ENCODE measurements around the gene SLC1A2. TPM values are rescaled to one million over a fixed set of nuclear protein-coding genes. Genes with fewer than 3 reads are reported as not detected.

SLC1A2 gene
- total RNA-seq, 1 experiment from 2014 or later: 0.25 TPM

DNA sequence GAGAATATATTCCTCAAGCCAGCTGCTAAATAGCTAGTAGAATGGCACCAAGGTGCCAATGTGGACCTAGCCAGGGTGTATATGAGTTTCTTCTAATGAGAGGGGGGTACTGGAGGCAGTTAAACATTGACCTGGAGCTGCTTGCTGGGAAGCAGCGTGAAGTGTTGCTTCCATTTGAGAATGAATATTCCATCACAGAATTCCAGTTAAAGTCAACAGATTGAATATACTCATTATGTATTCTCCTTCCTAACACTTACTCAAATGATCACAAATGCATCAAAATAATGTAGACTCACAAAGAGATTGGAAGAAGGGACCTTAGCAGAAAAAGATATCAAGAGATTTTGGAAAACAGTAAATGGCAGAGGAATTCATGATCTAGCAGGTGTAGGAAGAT, 178.3 kb downstream of the SLC1A2 start:
- BruUV-seq (replicated peaks): no TSS peak
- Histone ChIP-seq H3K27me3 (ENCODE audit: insufficient read depth, low read length) (no peaks in the 10 kb centered on the region), H3K27ac (ENCODE audit: low read depth, low read length) (no peak overlapping the region), H3K9me3 (ENCODE audit: control insufficient read depth in 1 of 2, insufficient read depth in 1 of 2, low read depth in 1 of 2, low read length in 2 of 2) (no peaks in the 10 kb centered on the region), H3K36me3 (ENCODE audit: control insufficient read depth in 1 of 2, insufficient read depth in 2 of 2, low read length in 2 of 2) (no peaks in the 10 kb centered on the region), H2AFZ (ENCODE audit: low read depth, low read length, poor library complexity, severe bottlenecking) (no peak overlapping the region), H3K4me3 (replicated peaks in 1 of 2; ENCODE audit: low read depth in 1 of 2, low read length in 2 of 2) (no peak overlapping the region), H3K4me1 (ENCODE audit: control insufficient read depth in 1 of 2, insufficient read depth in 2 of 2, low read length in 2 of 2) (peaks cover 16 to 26% of the 10 kb centered on the region in 2 experiments), H4K20me1 (ENCODE audit: insufficient read depth) (no peaks in the 10 kb centered on the region), H3K4me2 (ENCODE audit: low read length) (no peak overlapping the region), H3K79me2 (ENCODE audit: insufficient read depth, low read length) (no peaks in the 10 kb centered on the region), H3K9me2 (ENCODE audit: insufficient read depth) (no peaks in the 10 kb centered on the region), H3K9ac (ENCODE audit: low read length) (no peak overlapping the region)
- DNase-seq (ENCODE audit: low read depth, low spot score) (no peak), ATAC-seq (no peak)
- TF ChIP-seq FOSL1 (IDR thresholded peaks at IDR 0.05; ENCODE audit: low read depth) (no peak), CBX3 (IDR thresholded peaks at IDR 0.05; ENCODE audit: low read depth) (no peak), TCF7L2 (IDR thresholded peaks at IDR 0.05; ENCODE audit: borderline replicate concordance, extremely low read depth, insufficient read depth, insufficient read length) (no peak), CEBPB (IDR thresholded peaks at IDR 0.05; ENCODE audit: low read depth) (no peak), ZFX (IDR thresholded peaks at IDR 0.05) (no peak), SIN3A (IDR thresholded peaks at IDR 0.05; ENCODE audit: low read depth) (no peak), EGR1 (IDR thresholded peaks at IDR 0.05; ENCODE audit: low read depth) (no peak), SP1 (IDR thresholded peaks at IDR 0.05; ENCODE audit: low read depth) (no peak), EZH2phosphoT487 (IDR thresholded peaks at IDR 0.05; ENCODE audit: borderline replicate concordance) (no peak), ELF1 (IDR thresholded peaks at IDR 0.05; ENCODE audit: borderline replicate concordance, low read depth) (no peak)
- TF ChIP-seq, protein P1, sequence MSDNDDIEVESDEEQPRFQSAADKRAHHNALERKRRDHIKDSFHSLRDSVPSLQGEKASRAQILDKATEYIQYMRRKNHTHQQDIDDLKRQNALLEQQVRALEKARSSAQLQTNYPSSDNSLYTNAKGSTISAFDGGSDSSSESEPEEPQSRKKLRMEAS (IDR thresholded peaks at IDR 0.05): no peak
- intact Hi-C loops (cut with micrococcal nuclease): no loop called here
- POLR2A ChIA-PET: no interaction called here
- CTCF ChIA-PET: no interaction called here
- RAD21 ChIA-PET (ENCODE audit: low non-redundant PET in 1 of 2, low total read pairs in 2 of 2, uncharacterized antibody in 2 of 2, unreplicated experiment in 2 of 2): no interaction called here

DNA sequence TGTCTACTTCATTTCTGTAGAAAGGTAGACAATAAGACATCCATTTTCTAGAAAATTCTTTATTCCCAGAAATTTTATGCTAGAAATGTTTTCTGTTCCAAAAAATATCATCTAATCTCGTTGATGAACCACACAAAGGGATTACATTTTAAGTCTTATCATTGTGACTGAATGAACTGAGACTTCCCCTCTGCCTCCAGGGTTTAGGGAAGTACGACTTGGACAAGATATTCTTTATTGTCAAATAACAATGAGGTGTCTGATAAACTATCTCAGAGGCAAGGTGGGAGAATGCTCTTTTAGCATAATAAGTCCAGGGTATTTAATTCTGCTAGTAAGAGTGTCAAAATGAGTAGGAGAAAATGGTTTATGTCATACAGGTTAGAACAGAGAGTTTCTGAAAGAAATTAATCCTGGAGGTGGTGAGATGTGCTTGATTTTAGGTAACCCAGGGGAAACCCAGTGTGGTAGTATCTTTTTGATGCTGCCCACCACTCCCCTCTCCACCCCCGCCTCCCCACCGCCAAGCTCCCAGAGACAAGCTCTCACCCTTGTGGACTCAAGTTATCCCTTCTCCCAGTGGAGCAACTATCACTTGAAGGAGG, 179.8 kb downstream of the SLC1A2 start:
- Histone ChIP-seq H3K4me1 (ENCODE audit: control insufficient read depth in 1 of 2, insufficient read depth in 2 of 2, low read length in 2 of 2) (peaks cover 26 to 39% of the 10 kb centered on the region in 2 experiments), H3K79me2 (ENCODE audit: insufficient read depth, low read length) (no peaks in the 10 kb centered on the region), H3K9me3 (ENCODE audit: control insufficient read depth in 1 of 2, insufficient read depth in 1 of 2, low read depth in 1 of 2, low read length in 2 of 2) (no peaks in the 10 kb centered on the region), H3K4me3 (replicated peaks in 1 of 2; ENCODE audit: low read depth in 1 of 2, low read length in 2 of 2) (no peak overlapping the region), H3K9me2 (ENCODE audit: insufficient read depth) (no peaks in the 10 kb centered on the region), H3K4me2 (ENCODE audit: low read length) (no peak overlapping the region), H3K27me3 (ENCODE audit: insufficient read depth, low read length) (no peaks in the 10 kb centered on the region), H3K9ac (ENCODE audit: low read length) (no peak overlapping the region), H4K20me1 (ENCODE audit: insufficient read depth) (no peaks in the 10 kb centered on the region), H3K36me3 (ENCODE audit: control insufficient read depth in 1 of 2, insufficient read depth in 2 of 2, low read length in 2 of 2) (no peaks in the 10 kb centered on the region), H2AFZ (ENCODE audit: low read depth, low read length, poor library complexity, severe bottlenecking) (no peak overlapping the region), H3K27ac (ENCODE audit: low read depth, low read length) (no peak overlapping the region)
- BruUV-seq (replicated peaks): no TSS peak
- RAD21 ChIA-PET (ENCODE audit: low non-redundant PET in 1 of 2, low total read pairs in 2 of 2, uncharacterized antibody in 2 of 2, unreplicated experiment in 2 of 2): interaction anchor here in 1 of 2 experiments (0.6 kb wide), 1 partner anchor 73 kb away, joined by 4 read pairs; no protein-coding TSS in a partner anchor
- POLR2A ChIA-PET: no interaction called here
- intact Hi-C loops (cut with micrococcal nuclease): loop anchor here (2.0 to 5.0 kb wide), 4 partner anchors 102 to 313 kb away; partner anchors contain the start of gene CD44
- ATAC-seq: no peak
- CTCF ChIA-PET: no interaction called here
- no peak for DNase-seq (ENCODE audit: low read depth, low spot score)
- TF ChIP-seq EZH2phosphoT487 (IDR thresholded peaks at IDR 0.05; ENCODE audit: borderline replicate concordance) (no peak), ELF1 (IDR thresholded peaks at IDR 0.05; ENCODE audit: borderline replicate concordance, low read depth) (no peak), SP1 (IDR thresholded peaks at IDR 0.05; ENCODE audit: low read depth) (no peak), CEBPB (IDR thresholded peaks at IDR 0.05; ENCODE audit: low read depth) (no peak), ZNF274 (IDR thresholded peaks at IDR 0.05; ENCODE audit: low read depth, low read length) (no peak), POLR2A (IDR thresholded peaks at IDR 0.05; ENCODE audit: borderline replicate concordance, extremely low read depth, insufficient read depth, insufficient read length) (no peak), FOSL1 (IDR thresholded peaks at IDR 0.05; ENCODE audit: low read depth) (no peak), ZFX (IDR thresholded peaks at IDR 0.05) (no peak), CBX3 (IDR thresholded peaks at IDR 0.05; ENCODE audit: low read depth) (no peak)
- TF ChIP-seq, protein P2, sequence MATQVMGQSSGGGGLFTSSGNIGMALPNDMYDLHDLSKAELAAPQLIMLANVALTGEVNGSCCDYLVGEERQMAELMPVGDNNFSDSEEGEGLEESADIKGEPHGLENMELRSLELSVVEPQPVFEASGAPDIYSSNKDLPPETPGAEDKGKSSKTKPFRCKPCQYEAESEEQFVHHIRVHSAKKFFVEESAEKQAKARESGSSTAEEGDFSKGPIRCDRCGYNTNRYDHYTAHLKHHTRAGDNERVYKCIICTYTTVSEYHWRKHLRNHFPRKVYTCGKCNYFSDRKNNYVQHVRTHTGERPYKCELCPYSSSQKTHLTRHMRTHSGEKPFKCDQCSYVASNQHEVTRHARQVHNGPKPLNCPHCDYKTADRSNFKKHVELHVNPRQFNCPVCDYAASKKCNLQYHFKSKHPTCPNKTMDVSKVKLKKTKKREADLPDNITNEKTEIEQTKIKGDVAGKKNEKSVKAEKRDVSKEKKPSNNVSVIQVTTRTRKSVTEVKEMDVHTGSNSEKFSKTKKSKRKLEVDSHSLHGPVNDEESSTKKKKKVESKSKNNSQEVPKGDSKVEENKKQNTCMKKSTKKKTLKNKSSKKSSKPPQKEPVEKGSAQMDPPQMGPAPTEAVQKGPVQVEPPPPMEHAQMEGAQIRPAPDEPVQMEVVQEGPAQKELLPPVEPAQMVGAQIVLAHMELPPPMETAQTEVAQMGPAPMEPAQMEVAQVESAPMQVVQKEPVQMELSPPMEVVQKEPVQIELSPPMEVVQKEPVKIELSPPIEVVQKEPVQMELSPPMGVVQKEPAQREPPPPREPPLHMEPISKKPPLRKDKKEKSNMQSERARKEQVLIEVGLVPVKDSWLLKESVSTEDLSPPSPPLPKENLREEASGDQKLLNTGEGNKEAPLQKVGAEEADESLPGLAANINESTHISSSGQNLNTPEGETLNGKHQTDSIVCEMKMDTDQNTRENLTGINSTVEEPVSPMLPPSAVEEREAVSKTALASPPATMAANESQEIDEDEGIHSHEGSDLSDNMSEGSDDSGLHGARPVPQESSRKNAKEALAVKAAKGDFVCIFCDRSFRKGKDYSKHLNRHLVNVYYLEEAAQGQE (IDR thresholded peaks at IDR 0.05; ENCODE audit: low read depth): no peak
- TF ChIP-seq, protein P3, sequence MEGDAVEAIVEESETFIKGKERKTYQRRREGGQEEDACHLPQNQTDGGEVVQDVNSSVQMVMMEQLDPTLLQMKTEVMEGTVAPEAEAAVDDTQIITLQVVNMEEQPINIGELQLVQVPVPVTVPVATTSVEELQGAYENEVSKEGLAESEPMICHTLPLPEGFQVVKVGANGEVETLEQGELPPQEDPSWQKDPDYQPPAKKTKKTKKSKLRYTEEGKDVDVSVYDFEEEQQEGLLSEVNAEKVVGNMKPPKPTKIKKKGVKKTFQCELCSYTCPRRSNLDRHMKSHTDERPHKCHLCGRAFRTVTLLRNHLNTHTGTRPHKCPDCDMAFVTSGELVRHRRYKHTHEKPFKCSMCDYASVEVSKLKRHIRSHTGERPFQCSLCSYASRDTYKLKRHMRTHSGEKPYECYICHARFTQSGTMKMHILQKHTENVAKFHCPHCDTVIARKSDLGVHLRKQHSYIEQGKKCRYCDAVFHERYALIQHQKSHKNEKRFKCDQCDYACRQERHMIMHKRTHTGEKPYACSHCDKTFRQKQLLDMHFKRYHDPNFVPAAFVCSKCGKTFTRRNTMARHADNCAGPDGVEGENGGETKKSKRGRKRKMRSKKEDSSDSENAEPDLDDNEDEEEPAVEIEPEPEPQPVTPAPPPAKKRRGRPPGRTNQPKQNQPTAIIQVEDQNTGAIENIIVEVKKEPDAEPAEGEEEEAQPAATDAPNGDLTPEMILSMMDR (IDR thresholded peaks at IDR 0.05 in 2 of 3, conservative IDR thresholded peaks at IDR 0.05 in 1 of 3; ENCODE audit: borderline replicate concordance in 1 of 3, insufficient read depth in 1 of 3, low read depth in 2 of 3, low read length in 2 of 3): no peak

Measured in HCT116 (cell line).